Activated gamma-delta T cell (primary cell): ENCODE data around the gene CFAP300.

Source experiments
- DNase-seq: peaks from one replicate; lab custom pipeline; 2025; lab: John Stamatoyannopoulos, UW

CFAP300 gene

GRCh38 chr11:102120437-102120973 is 73.3 kb downstream of the CFAP300 start:
- no peak for DNase-seq

GRCh38 chr11:102121329-102121728 is 74.1 kb downstream of the CFAP300 start:
- DNase-seq, result no peak
